PFSK-1 (cell line): ENCODE measurements around the gene CBY2.

Experiments
- FOXP2 ChIP-seq: optimal IDR thresholded peaks from 2 replicates; pipeline ENCODE3; 2011; ENCODE audit warnings: borderline replicate concordance, control low read depth, inconsistent platforms; ENCODE audit not compliant: insufficient read depth; ENCODE audit errors: extremely low read length, extremely low read depth
- POLR2AphosphoS5 ChIP-seq: IDR thresholded peaks from 2 replicates; pipeline ENCODE4 v1.6.1; 2012; ENCODE audit warnings: low read depth, mild to moderate bottlenecking, control low read depth, low read length, moderate library complexity
- SIN3A ChIP-seq: IDR thresholded peaks from 2 replicates; pipeline ENCODE4 v1.6.1; 2012; ENCODE audit warnings: mild to moderate bottlenecking, low read length, moderate library complexity, borderline replicate concordance; ENCODE audit not compliant: insufficient read depth
- TAF1 ChIP-seq: IDR thresholded peaks from 2 replicates; pipeline ENCODE4 v1.6.1; 2012; ENCODE audit warnings: low read length, control low read depth, borderline replicate concordance; ENCODE audit not compliant: insufficient read depth
- TF ChIP-seq, protein P1 (sequence below), 2 experiments: IDR thresholded peaks; 2 replicates each; pipeline versions ENCODE4 v1.6.1 to v1.8.0; 2011 to 2012; ENCODE audit warnings: low read depth in 2 of 2, low read length in 2 of 2, control low read depth in 1 of 2, inconsistent platforms in 1 of 2, mild to moderate bottlenecking in 1 of 2, moderate library complexity in 1 of 2; ENCODE audit not compliant: insufficient read depth in 1 of 2

CBY2 gene

GRCh38 chr13:45691667-45692066 is 10.5 kb upstream of the CBY2 start:
- TF ChIP-seq, protein P1, sequence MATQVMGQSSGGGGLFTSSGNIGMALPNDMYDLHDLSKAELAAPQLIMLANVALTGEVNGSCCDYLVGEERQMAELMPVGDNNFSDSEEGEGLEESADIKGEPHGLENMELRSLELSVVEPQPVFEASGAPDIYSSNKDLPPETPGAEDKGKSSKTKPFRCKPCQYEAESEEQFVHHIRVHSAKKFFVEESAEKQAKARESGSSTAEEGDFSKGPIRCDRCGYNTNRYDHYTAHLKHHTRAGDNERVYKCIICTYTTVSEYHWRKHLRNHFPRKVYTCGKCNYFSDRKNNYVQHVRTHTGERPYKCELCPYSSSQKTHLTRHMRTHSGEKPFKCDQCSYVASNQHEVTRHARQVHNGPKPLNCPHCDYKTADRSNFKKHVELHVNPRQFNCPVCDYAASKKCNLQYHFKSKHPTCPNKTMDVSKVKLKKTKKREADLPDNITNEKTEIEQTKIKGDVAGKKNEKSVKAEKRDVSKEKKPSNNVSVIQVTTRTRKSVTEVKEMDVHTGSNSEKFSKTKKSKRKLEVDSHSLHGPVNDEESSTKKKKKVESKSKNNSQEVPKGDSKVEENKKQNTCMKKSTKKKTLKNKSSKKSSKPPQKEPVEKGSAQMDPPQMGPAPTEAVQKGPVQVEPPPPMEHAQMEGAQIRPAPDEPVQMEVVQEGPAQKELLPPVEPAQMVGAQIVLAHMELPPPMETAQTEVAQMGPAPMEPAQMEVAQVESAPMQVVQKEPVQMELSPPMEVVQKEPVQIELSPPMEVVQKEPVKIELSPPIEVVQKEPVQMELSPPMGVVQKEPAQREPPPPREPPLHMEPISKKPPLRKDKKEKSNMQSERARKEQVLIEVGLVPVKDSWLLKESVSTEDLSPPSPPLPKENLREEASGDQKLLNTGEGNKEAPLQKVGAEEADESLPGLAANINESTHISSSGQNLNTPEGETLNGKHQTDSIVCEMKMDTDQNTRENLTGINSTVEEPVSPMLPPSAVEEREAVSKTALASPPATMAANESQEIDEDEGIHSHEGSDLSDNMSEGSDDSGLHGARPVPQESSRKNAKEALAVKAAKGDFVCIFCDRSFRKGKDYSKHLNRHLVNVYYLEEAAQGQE (IDR thresholded peaks at IDR 0.05; ENCODE audit: insufficient read depth in 1 of 2, low read depth in 2 of 2, low read length in 2 of 2): no peak
- no peak for TF ChIP-seq POLR2AphosphoS5
- TF ChIP-seq FOXP2: no peak
- no peak for TF ChIP-seq SIN3A
- no peak for TF ChIP-seq TAF1

- no peak for TF ChIP-seq SIN3A
- no peak for TF ChIP-seq TAF1
- no peak for TF ChIP-seq FOXP2
- TF ChIP-seq, protein P1 (IDR thresholded peaks at IDR 0.05; ENCODE audit: insufficient read depth in 1 of 2, low read depth in 2 of 2, low read length in 2 of 2): no peak
- no peak for TF ChIP-seq POLR2AphosphoS5
Measured at GRCh38 chr13:45695198-45695730, 6.9 kb upstream of the CBY2 start.

DNA sequence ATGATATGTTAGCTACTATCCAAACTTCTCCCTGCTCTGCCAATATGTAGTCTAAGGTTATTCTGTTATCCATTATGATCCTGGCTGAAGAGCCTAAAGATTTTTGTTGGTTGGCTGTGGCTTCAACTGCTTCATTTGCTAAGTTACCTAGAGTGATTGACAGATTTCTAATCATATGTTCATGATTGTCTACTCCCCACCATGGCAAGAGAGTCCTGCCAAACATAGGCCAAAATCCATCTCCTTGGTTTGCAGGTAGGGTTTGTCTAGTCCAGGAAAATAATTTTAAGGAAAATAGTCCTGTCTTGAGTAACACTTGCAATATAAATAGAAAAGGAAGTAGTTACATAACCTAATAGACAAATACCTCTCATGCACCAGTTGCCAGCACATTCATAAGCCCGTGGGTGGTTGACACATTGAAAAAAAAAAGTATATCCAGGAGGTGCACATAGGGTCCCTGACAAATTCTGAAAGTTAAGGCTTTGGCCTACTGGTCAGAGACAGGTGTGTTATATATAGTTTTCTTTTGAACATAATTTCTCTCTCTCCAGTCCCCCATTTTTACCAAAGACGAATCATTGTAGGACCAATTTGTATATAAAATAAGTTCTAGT is 5.4 kb upstream of the CBY2 start:
- TF ChIP-seq TAF1: no peak
- no peak for TF ChIP-seq POLR2AphosphoS5
- TF ChIP-seq SIN3A: no peak
- no peak for TF ChIP-seq FOXP2
- TF ChIP-seq, protein P1 (IDR thresholded peaks at IDR 0.05; ENCODE audit: insufficient read depth in 1 of 2, low read depth in 2 of 2, low read length in 2 of 2): no peak

DNA sequence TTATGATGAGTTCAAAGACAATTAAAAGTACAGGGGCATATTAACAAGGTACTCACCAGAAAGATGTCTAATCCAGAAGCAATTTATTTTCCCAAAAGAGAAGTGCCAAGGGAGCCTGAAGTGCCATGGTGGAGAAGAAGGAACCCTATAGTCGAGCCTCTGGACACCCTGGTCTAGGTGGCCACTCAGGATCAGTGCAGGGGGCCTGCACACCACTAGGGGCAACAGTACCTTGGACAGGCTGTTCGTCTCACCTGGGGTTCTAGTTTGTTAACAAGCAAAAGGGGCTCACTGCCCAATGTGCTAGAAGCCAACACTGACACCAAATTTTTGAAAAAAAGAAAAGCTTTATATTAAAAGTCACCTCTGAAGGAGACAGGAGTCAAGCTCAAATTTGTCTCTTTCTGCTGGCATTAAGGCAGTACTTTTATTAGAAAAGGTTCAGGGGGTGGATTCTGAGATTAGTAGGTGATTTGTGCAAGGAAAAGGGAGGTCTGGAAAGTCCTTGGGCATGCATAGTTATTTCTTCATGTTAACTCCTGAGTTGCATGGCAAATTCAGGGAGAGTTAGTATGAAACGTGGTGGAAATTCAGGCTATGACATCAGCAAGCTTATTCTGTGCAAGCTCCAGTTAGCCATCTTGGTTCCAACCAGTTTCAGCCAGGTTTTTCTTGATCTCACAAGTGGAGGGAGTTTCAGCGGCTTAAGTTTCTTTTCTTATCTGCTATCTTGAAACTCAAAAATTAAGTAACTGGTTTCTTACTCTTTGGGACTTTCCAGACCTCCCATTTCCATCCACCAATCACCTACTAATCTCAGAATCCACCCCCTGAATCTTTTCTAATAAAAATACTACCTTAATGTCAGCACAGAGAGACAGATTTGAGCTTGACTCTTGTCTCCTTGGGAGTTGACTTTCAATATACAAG is 884 bp upstream of the CBY2 start:
- no peak for TF ChIP-seq FOXP2
- TF ChIP-seq POLR2AphosphoS5: no peak
- no peak for TF ChIP-seq TAF1
- TF ChIP-seq, protein P1 (IDR thresholded peaks at IDR 0.05; ENCODE audit: insufficient read depth in 1 of 2, low read depth in 2 of 2, low read length in 2 of 2): no peak
- TF ChIP-seq SIN3A: no peak
